Testis (tissue), 3 donors: ENCODE measurements around the gene SLC9C1. TPM values are rescaled to one million over a fixed set of nuclear protein-coding genes. Genes with fewer than 3 reads are reported as not detected.

Experiments
- DNase-seq: peaks from one replicate; pipeline ENCODE4 v3.0.0-alpha.2; 2019
- H3K27ac ChIP-seq, 2 donors: fragments of 200-600 bp; sonication (generic); one replicate each; pipeline ENCODE4 v1.5.1; 2019
- H3K27me3 ChIP-seq: fragments of 200-600 bp; sonication (generic); one replicate; pipeline ENCODE4 v1.5.1; 2019
- H3K36me3 ChIP-seq: fragments of 200-600 bp; sonication (generic); one replicate; pipeline ENCODE4 v1.5.1; 2017; ENCODE audit warnings: low read depth; ENCODE audit errors: missing control alignments
- H3K4me1 ChIP-seq: fragments of 200-600 bp; sonication (generic); one replicate; pipeline ENCODE4 v1.5.1; 2019
- H3K4me3 ChIP-seq, 2 donors: fragments of 200-600 bp; sonication (generic); one replicate each; pipeline ENCODE4 v1.5.1; 2017 to 2019
- H3K9me3 ChIP-seq: fragments of 200-600 bp; sonication (generic); one replicate; pipeline ENCODE4 v1.5.1; 2017
- POLR2A ChIP-seq: fragments of 450-650 bp; IDR thresholded peaks from one replicate; pipeline ENCODE4 v1.6.1; 2017; ENCODE audit warnings: antibody characterized with exemption, mild to moderate bottlenecking, moderate library complexity
- WGBS, 2 donors: methylation state at CpG; one replicate each; pipeline ENCODE4 v1.1.5; 2018; 5-methylcytosine and 5-hydroxymethylcytosine counted together
- intact Hi-C: fragments of 100-400 bp; cut with DNase I; formaldehyde crosslinking; loops from one replicate; pipeline ENCODE4 v1.15.1; 2023; ENCODE audit warnings: low total_unique reads
- polyA plus RNA-seq: library from polyadenylated mRNA; stranded (reverse); fragments of 350-450 nt; fragmentation: Illumina TruSeq; extraction: RNeasy Lipid Tissue Mini Kit (QIAGEN cat#74804); gene quantifications from one replicate; pipeline ENCODE4 v1.2.3, GENCODE V29; 2014; ENCODE audit warnings: low read depth, low replicate concordance; ENCODE audit not compliant: insufficient read depth
- total RNA-seq, 2 donors: library from RNA; depleted of rRNA; stranded (reverse); fragments of >200 nt; gene quantifications; one replicate each; pipeline ENCODE4 v1.2.3, GENCODE V29; 2016
- TF ChIP-seq, protein P1 (sequence below), 3 experiments: fragments of 450-650 bp in 2 of 3; fragments of 200-600 bp in 1 of 3; sonication (generic) in 1 of 3; IDR thresholded peaks; one replicate each; pipeline ENCODE4 v1.5.1; 2016 to 2019; ENCODE audit warnings: antibody characterized with exemption in 3 of 3, mild to moderate bottlenecking in 2 of 3, moderate library complexity in 1 of 3

Gene SLC9C1
- total and polyA plus RNA-seq, 3 donors from 2014 or later: 3.0 to 20.0 (median 9.8) TPM

DNA sequence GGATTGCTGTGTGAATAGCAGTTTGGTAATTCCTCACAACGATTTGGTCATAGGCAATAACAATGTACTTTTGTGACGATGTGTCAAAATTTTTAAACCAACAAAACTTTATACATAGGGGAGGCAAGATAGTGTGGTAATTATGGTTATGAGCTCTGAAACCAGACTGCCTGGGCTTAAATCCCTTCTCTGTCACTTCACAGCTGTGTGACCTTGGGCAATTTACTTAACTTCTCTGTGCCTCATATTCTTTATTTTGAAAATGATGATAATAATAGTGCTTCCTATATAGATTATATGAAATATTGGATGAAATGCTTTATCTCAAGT, 44.7 kb upstream of the SLC9C1 start:
- H3K4me1 ChIP-seq: no peaks in the 10 kb centered on the region
- no peak overlapping the region for H3K4me3 ChIP-seq
- H3K9me3 ChIP-seq: no peaks in the 10 kb centered on the region
- no peaks in the 10 kb centered on the region for H3K36me3 ChIP-seq
- no peaks in the 10 kb centered on the region for H3K27me3 ChIP-seq
- 75 to 79% methylated on average over 2 of the region's 2 CpGs for WGBS, 2 donors
- no peak for DNase-seq
- no peak overlapping the region for H3K27ac ChIP-seq
- intact Hi-C loops: no loop called here
- TF ChIP-seq, protein P1, sequence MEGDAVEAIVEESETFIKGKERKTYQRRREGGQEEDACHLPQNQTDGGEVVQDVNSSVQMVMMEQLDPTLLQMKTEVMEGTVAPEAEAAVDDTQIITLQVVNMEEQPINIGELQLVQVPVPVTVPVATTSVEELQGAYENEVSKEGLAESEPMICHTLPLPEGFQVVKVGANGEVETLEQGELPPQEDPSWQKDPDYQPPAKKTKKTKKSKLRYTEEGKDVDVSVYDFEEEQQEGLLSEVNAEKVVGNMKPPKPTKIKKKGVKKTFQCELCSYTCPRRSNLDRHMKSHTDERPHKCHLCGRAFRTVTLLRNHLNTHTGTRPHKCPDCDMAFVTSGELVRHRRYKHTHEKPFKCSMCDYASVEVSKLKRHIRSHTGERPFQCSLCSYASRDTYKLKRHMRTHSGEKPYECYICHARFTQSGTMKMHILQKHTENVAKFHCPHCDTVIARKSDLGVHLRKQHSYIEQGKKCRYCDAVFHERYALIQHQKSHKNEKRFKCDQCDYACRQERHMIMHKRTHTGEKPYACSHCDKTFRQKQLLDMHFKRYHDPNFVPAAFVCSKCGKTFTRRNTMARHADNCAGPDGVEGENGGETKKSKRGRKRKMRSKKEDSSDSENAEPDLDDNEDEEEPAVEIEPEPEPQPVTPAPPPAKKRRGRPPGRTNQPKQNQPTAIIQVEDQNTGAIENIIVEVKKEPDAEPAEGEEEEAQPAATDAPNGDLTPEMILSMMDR (IDR thresholded peaks at IDR 0.05): no peak
- TF ChIP-seq POLR2A: no peak

DNA sequence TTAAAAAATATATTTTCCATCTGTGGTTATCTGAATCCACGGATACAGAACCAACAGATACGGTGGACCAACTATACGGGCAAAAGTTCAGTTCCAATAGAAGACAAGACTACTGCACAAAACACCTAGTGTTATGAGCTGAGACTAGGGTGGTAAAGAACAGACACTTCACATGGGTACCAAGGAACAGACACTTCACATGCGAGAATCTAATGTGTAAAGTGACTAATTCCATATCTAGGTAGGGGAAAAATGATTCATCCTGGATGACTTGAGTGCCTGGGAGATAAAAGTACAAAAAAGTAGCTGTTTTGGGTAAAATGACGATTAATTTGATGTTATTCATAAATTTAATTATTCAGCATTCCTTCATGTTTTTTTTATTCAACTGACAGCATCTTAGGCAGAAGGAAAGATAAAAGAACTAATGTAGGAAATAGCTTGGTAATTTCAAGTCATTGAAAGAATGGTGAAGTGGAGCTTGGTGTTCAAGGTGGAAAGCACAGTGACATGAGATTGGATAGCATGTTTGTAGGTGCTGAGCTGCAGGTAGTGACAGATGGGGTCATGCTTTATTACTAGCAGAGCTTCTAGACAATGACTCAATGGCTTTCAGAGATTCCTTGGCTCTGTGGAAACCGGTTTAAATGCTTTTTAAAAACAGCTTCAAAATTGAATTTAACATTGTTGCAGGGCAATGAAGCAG, 44.2 kb upstream of the SLC9C1 start:
- H3K36me3 ChIP-seq: no peaks in the 10 kb centered on the region
- H3K4me3 ChIP-seq: no peak overlapping the region
- DNase-seq: no peak
- H3K27me3 ChIP-seq: no peaks in the 10 kb centered on the region
- TF ChIP-seq, protein P1 (IDR thresholded peaks at IDR 0.05): no peak
- TF ChIP-seq POLR2A: no peak
- no peaks in the 10 kb centered on the region for H3K4me1 ChIP-seq
- WGBS, 2 donors: 79 to 85% methylated on average over 6 of the region's 6 CpGs
- no peaks in the 10 kb centered on the region for H3K9me3 ChIP-seq
- H3K27ac ChIP-seq: no peak overlapping the region
- intact Hi-C loops: no loop called here

DNA sequence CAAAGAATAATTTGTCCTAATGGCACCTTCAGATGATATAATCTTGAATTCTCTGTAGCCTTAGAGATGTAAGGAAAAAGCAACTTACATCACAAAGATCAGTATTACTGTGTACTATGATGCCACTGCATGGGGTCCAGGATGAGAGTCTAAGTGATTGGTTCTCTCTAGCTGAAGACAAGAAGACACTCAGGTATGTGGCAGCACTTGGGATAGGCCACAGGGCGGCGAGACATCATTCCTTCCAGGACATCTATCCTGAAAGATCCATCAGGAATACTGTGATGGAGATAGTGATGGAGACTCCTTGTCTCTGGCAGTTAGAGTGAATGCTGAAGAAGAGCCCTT, 41.4 kb upstream of the SLC9C1 start:
- H3K4me1 ChIP-seq: no peaks in the 10 kb centered on the region
- no peak overlapping the region for H3K27ac ChIP-seq
- WGBS, 2 donors: 86 to 97% methylated on average over 2 of the region's 2 CpGs
- no peaks in the 10 kb centered on the region for H3K9me3 ChIP-seq
- H3K36me3 ChIP-seq: no peaks in the 10 kb centered on the region
- H3K27me3 ChIP-seq: no peaks in the 10 kb centered on the region
- TF ChIP-seq, protein P1 (IDR thresholded peaks at IDR 0.05): no peak
- TF ChIP-seq POLR2A: no peak
- H3K4me3 ChIP-seq: no peak overlapping the region
- intact Hi-C loops: no loop called here
- no peak for DNase-seq

DNA sequence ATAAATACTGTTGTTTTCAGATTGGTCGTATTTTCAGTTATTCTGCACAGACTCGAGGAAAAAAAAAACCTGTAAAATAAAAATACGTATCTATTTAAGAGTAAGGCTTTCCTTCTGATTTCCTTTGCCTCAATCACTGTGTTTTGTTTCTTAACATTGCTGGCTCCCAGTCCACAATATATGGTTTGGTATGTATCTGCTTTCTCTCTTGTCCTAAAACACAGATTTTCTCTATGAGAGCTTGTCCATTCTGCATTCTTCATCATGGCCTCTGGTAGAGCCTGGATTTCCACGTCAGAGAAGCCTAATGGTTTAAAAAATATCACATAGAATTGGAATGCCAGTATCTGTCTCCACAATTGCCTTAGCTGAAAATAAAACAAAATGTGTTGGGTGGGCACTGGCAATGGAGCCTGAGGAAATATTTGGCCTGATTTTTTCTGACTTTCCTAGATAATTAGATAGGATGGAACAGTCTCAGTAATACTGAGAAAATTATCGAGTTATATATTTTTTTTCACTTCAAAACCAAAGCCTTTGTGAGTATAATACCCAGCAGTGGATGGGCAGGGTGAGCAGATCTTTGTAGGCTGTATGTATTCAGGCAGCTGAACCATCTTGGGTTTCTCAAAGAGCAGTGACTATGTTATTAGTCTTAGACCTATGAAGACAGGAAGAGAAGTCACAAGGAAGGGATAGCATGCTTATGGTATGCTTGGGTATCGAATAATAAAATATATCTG, 40.8 kb upstream of the SLC9C1 start:
- TF ChIP-seq, protein P1 (IDR thresholded peaks at IDR 0.05): no peak
- TF ChIP-seq POLR2A: no peak
- H3K27ac ChIP-seq: no peak overlapping the region
- H3K9me3 ChIP-seq: no peaks in the 10 kb centered on the region
- H3K36me3 ChIP-seq: no peaks in the 10 kb centered on the region
- DNase-seq: no peak
- 52% methylated on average over 6 of the region's 6 CpGs for WGBS, 2 donors
- no peaks in the 10 kb centered on the region for H3K4me1 ChIP-seq
- intact Hi-C loops: no loop called here
- H3K27me3 ChIP-seq: no peaks in the 10 kb centered on the region
- no peak overlapping the region for H3K4me3 ChIP-seq
